T-cell (primary cell): ENCODE measurements around the gene CRAMP1. TPM values are rescaled to one million over a fixed set of nuclear protein-coding genes. Genes with fewer than 3 reads are reported as not detected.

Source experiments
- ATAC-seq, 4 experiments: fragments of 200-7000 bp in 3 of 4; fragments of 150-1000 bp in 1 of 4; cut with Tn5 transposase; replicated peaks in 1 of 4; 1 replicate in 3 of 4; 2 replicates in 1 of 4; pipeline ENCODE4 v1.10.0; 2021; ENCODE audit warnings: moderate library complexity in 3 of 4, mild to moderate bottlenecking in 2 of 4, moderate number of reproducible peaks in 1 of 4
- CTCF ChIA-PET, 2 donors: fragments of 300-600 bp; sonication (Branson Sonifier 250); formaldehyde crosslinking; loops; one replicate each; lab custom pipeline; 2022; ENCODE audit warnings: antibody characterized with exemption in 2 of 2; lab: Charles Lee
- POLR2A ChIA-PET, 2 donors: fragments of 300-600 bp; sonication (Branson Sonifier 250); formaldehyde crosslinking; loops; one replicate each; lab custom pipeline; 2022; ENCODE audit warnings: antibody characterized with exemption in 2 of 2; lab: Charles Lee
- DNase-seq, 35 experiments: peaks; one replicate each; pipeline versions ENCODE4 v3.0.0 to v3.0.0-alpha.2; 2013 to 2023
- H3K27ac ChIP-seq: one replicate; pipeline ENCODE4 v1.5.1; 2013; ENCODE audit warnings: low read length
- H3K27me3 ChIP-seq, 2 experiments: replicated peaks in 1 of 2; 1 replicate in 1 of 2; 2 replicates in 1 of 2; pipeline versions ENCODE4 v1.6.1 to v1.7.0; 2013; ENCODE audit warnings: low read length in 1 of 2, mixed read lengths in 1 of 2; ENCODE audit not compliant: control insufficient read depth in 2 of 2, insufficient read depth in 2 of 2; ENCODE audit errors: extremely low read depth in 1 of 2
- H3K36me3 ChIP-seq, 2 donors: 1 replicate in 1 of 2; 2 replicates in 1 of 2; pipeline versions ENCODE4 v1.6.1 to v1.7.0; 2013; ENCODE audit warnings: low read length in 1 of 2; ENCODE audit not compliant: control insufficient read depth in 2 of 2, insufficient read depth in 1 of 2; ENCODE audit errors: extremely low read depth in 1 of 2
- H3K4me1 ChIP-seq, 2 experiments: 1 replicate in 1 of 2; 2 replicates in 1 of 2; pipeline versions ENCODE4 v1.6.1 to v1.7.0; 2013; ENCODE audit warnings: low read length in 2 of 2, mixed read lengths in 1 of 2; ENCODE audit not compliant: insufficient read depth in 2 of 2, control insufficient read depth in 1 of 2; ENCODE audit errors: extremely low read depth in 1 of 2
- H3K4me3 ChIP-seq, 2 donors: 1 replicate in 1 of 2; 2 replicates in 1 of 2; pipeline versions ENCODE4 v1.5.1 to v1.7.0; 2013; ENCODE audit warnings: mild to moderate bottlenecking in 2 of 2, low read length in 1 of 2, moderate library complexity in 1 of 2; ENCODE audit not compliant: control insufficient read depth in 1 of 2; ENCODE audit errors: extremely low read depth in 1 of 2
- H3K9me3 ChIP-seq: 2 replicates; pipeline ENCODE4 v1.7.0; 2013
- H3K27ac Mint-ChIP-seq, 2 donors: one replicate each; pipeline ENCODE4 v1.8.0; 2020 to 2021; ENCODE audit warnings: mild to moderate bottlenecking in 2 of 2, mixed read lengths in 2 of 2
- H3K27me3 Mint-ChIP-seq, 2 donors: one replicate each; pipeline ENCODE4 v1.8.0; 2021 to 2022; ENCODE audit warnings: mixed read lengths in 2 of 2
- H3K36me3 Mint-ChIP-seq: one replicate; pipeline ENCODE4 v1.8.0; 2021; ENCODE audit warnings: mixed read lengths
- H3K4me1 Mint-ChIP-seq, 3 donors: one replicate each; pipeline ENCODE4 v1.8.0; 2020 to 2022; ENCODE audit warnings: mixed read lengths in 3 of 3, mild to moderate bottlenecking in 1 of 3
- H3K4me3 Mint-ChIP-seq, 3 donors: one replicate each; pipeline ENCODE4 v1.8.0; 2020 to 2022; ENCODE audit warnings: mild to moderate bottlenecking in 3 of 3, mixed read lengths in 3 of 3, moderate library complexity in 3 of 3
- H3K9me3 Mint-ChIP-seq, 3 donors: one replicate each; pipeline ENCODE4 v1.8.0; 2020 to 2022; ENCODE audit warnings: mixed read lengths in 3 of 3
- WGBS: methylation state at CpG from one replicate; pipeline ENCODE4 v1.1.5; 2013; ENCODE audit warnings: missing lambda C conversion rate; ENCODE audit not compliant: insufficient coverage; 5-methylcytosine and 5-hydroxymethylcytosine counted together
- total RNA-seq, 35 experiments: library from RNA in 6 of 35; stranded (reverse) in 6 of 35; fragments of 120-200 nt in 1 of 35; gene quantifications; one replicate each; pipeline versions ENCODE4 v1.2.1 to v1.2.4 and lab custom pipeline; 2013 to 2026

CRAMP1 gene
- total RNA-seq, 5 donors from 2014 or later (not counting 1 experiment from before 2014, with no cell fraction given), result 26.4 to 36.4 (median 33.0) TPM

- Mint-ChIP-seq H3K27ac (no peak overlapping the region), H3K27me3 (no peaks in the 10 kb centered on the region), H3K4me1 (no peaks in the 10 kb centered on the region), H3K36me3 (peaks cover 29% of the 10 kb centered on the region), H3K9me3 (no peaks in the 10 kb centered on the region), H3K4me3 (no peak overlapping the region)
- Histone ChIP-seq H3K9me3 (no peaks in the 10 kb centered on the region), H3K4me1 (no peaks in the 10 kb centered on the region), H3K4me3 (no peak overlapping the region), H3K27ac (no peak overlapping the region), H3K36me3 (peaks cover 25 to 67% of the 10 kb centered on the region in 2 donors), H3K27me3 (no peaks in the 10 kb centered on the region)
- ATAC-seq (no peak), DNase-seq (no peak)
- whole genome bisulfite sequencing, result 95% methylated on average over 11 of the region's 20 CpGs
- POLR2A ChIA-PET, result no interaction called here
- CTCF ChIA-PET, result no interaction called here
Measured at GRCh38 chr16:1662543-1662942, 50.4 kb downstream of the CRAMP1 start.

DNA sequence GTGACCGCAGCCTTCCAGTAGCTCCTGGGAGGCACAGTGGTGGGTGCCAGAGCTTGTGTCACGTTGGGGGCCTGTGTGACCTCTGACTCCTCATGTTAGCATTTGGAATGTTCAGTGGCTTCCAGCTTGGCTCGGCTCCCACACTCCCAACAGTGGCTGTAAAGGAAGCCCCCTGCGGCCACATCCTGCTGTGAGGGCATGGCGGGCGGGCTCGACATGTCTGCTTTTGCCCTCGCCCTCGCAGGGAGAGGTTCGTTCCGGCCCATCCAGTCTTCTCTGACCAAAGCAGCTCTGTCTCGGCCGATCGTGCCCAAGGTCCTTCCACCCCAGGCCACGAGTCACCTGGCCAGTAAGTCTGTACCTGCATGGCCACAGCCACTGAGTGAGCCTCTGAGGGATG, 53.7 kb downstream of the CRAMP1 start:
- Mint-ChIP-seq H3K4me1 (no peaks in the 10 kb centered on the region), H3K27me3 (no peaks in the 10 kb centered on the region), H3K4me3 (no peak overlapping the region), H3K36me3 (peaks cover 52% of the 10 kb centered on the region), H3K27ac (no peak overlapping the region), H3K9me3 (no peaks in the 10 kb centered on the region)
- DNase-seq (no peak), ATAC-seq (no peak)
- WGBS, result 100% methylated on average over 8 of the region's 15 CpGs
- Histone ChIP-seq H3K4me3 (no peak overlapping the region), H3K36me3 (peaks cover 38 to 83% of the 10 kb centered on the region in 2 donors), H3K27ac (no peak overlapping the region), H3K9me3 (no peaks in the 10 kb centered on the region), H3K4me1 (no peaks in the 10 kb centered on the region), H3K27me3 (no peaks in the 10 kb centered on the region)
- POLR2A ChIA-PET, result no interaction called here
- CTCF ChIA-PET, result no interaction called here

GRCh38 chr16:1666316-1666715, 54.2 kb downstream of the CRAMP1 start:
- Histone ChIP-seq H3K9me3 (no peaks in the 10 kb centered on the region), H3K4me3 (no peak overlapping the region), H3K4me1 (no peaks in the 10 kb centered on the region), H3K36me3 (peaks cover 42 to 88% of the 10 kb centered on the region in 2 donors), H3K27ac (no peak overlapping the region), H3K27me3 (no peaks in the 10 kb centered on the region)
- Mint-ChIP-seq H3K27ac (no peak overlapping the region), H3K27me3 (no peaks in the 10 kb centered on the region), H3K4me1 (no peaks in the 10 kb centered on the region), H3K36me3 (peaks cover 57% of the 10 kb centered on the region), H3K4me3 (no peak overlapping the region), H3K9me3 (no peaks in the 10 kb centered on the region)
- DNase-seq (no peak), ATAC-seq (no peak)
- ChIA-PET POLR2A (no interaction called here), CTCF (no interaction called here)
- WGBS, result 100% methylated on average over 1 of the region's 13 CpGs

DNA sequence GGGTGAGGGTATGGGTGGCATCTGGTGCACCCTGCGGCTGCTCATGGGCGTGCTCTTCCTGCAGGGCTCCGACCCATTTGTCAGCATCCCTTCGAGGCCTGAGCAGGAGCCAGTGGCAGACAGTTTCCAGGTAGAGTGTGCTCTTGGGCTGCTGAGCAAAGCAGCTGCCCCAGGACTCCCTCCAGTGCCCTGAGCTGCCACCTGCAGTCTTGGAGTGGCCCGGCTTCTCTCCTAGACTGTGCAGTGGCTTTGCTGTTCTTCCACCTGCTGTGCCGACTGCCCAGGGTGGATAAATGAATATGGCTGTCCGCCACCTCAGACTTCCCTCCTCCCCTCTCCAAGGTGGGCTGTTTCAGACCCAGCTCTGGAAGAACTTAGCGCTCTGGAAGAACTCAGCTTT, 55.1 kb downstream of the CRAMP1 start:
- Mint-ChIP-seq H3K9me3 (no peaks in the 10 kb centered on the region), H3K4me3 (no peak overlapping the region), H3K4me1 (no peaks in the 10 kb centered on the region), H3K27me3 (no peaks in the 10 kb centered on the region), H3K36me3 (peaks cover 62% of the 10 kb centered on the region), H3K27ac (no peak overlapping the region)
- ATAC-seq (peak in 1 of 4 experiments; percentile 44), DNase-seq (no peak)
- ChIA-PET CTCF (no interaction called here), POLR2A (interaction anchor here in 1 of 2 donors (0.6 kb wide), 1 partner anchor 44 kb away, joined by 8 read pairs; no protein-coding TSS in a partner anchor)
- WGBS, result 93% methylated on average over 4 of the region's 8 CpGs
- no peaks in the 10 kb centered on the region for H3K9me3 ChIP-seq
- no peak overlapping the region for H3K27ac ChIP-seq
- peaks cover 48 to 90% of the 10 kb centered on the region in 2 donors for H3K36me3 ChIP-seq
- no peaks in the 10 kb centered on the region for H3K27me3 ChIP-seq
- H3K4me3 ChIP-seq, result no peak overlapping the region
- no peaks in the 10 kb centered on the region for H3K4me1 ChIP-seq

DNA sequence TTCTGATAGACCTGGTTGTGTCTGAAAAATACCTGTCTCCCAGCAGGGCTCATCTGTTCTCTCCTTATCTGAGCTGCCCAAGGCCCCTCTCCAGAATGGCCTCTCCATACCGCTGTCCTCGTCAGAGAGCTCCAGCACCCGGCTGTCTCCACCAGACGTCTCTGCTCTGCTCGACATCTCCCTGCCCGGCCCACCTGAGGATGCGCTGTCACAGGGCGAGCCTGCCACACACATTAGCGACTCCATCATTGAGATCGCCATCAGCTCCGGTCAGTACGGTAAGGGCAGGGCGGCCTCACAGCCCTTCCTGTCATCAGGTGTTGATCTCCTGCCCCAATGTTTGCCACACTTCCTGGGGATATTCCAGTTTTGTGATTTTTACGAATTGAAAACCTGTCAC, 55.8 kb downstream of the CRAMP1 start:
- ATAC-seq, result no peak
- no peaks in the 10 kb centered on the region for H3K4me1 Mint-ChIP-seq
- H3K36me3 Mint-ChIP-seq, result peaks cover 63% of the 10 kb centered on the region

DNA sequence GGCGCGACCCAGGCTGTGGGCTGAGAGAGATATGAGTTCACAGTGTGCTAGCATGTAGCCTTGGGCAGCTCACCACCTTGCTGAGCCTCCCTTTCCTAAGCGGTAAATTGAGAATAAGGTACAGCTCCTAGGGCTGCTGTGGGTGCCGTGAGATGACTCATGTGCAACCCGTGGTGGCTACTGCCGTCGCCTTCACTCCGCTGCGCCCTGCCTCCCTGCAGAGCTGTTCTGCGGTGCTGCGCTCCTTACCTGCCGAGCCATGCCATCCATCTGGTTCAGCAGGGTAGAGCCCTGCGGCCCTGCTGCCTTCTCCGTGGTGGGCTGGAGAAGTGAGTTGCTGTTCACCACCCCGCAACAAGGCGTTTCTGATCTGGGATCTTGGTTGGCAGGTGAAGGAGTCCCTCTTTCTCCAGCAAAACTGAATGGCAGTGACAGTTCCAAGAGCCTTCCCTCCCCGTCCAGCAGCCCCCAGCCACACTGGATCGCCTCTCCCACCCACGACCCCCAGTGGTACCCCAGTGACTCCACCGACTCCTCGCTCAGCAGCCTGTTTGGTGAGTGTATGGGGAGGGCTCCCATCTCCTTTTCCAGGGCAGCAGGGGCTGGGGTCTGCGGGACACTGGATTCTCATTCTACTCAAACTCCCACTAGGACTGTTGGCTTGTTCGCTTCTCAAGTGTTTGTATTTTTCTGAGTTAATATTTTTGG, 56.6 kb downstream of the CRAMP1 start:
- H3K4me1 Mint-ChIP-seq, result no peaks in the 10 kb centered on the region
- H3K4me3 Mint-ChIP-seq, result no peak overlapping the region
- Histone ChIP-seq H3K27ac (no peak overlapping the region), H3K4me3 (no peak overlapping the region), H3K27me3 (no peaks in the 10 kb centered on the region), H3K36me3 (peaks cover 63 to 87% of the 10 kb centered on the region in 2 donors), H3K9me3 (no peaks in the 10 kb centered on the region), H3K4me1 (no peaks in the 10 kb centered on the region)
- no peaks in the 10 kb centered on the region for H3K27me3 Mint-ChIP-seq
- peaks cover 65% of the 10 kb centered on the region for H3K36me3 Mint-ChIP-seq
- H3K9me3 Mint-ChIP-seq, result no peaks in the 10 kb centered on the region
- H3K27ac Mint-ChIP-seq, result no peak overlapping the region
- ATAC-seq (no peak), DNase-seq (no peak)
- POLR2A ChIA-PET, result no interaction called here
- CTCF ChIA-PET, result no interaction called here
- WGBS, result 97% methylated on average over 9 of the region's 23 CpGs

More for the DNA sequence above, 55.8 kb downstream of the CRAMP1 start:
- ChIA-PET POLR2A (no interaction called here), CTCF (no interaction called here)
- DNase-seq, result no peak
- Mint-ChIP-seq H3K27ac (no peak overlapping the region), H3K27me3 (no peaks in the 10 kb centered on the region), H3K9me3 (no peaks in the 10 kb centered on the region), H3K4me3 (no peak overlapping the region)
- Histone ChIP-seq H3K4me1 (no peaks in the 10 kb centered on the region), H3K4me3 (no peak overlapping the region), H3K27ac (no peak overlapping the region), H3K27me3 (no peaks in the 10 kb centered on the region), H3K9me3 (no peaks in the 10 kb centered on the region), H3K36me3 (peaks cover 55 to 90% of the 10 kb centered on the region in 2 donors)
- 94% methylated on average over 13 of the region's 14 CpGs for WGBS
